DMS53 treated with DMSO at 0.1 percent for 48 hours (cell line): ENCODE measurements around the gene MTOR.

ENCODE experiments used
- DNase-seq: peaks from one replicate; lab custom pipeline; 2025; ENCODE audit not compliant: unreplicated experiment; lab: John Stamatoyannopoulos, UW

Gene MTOR

DNA sequence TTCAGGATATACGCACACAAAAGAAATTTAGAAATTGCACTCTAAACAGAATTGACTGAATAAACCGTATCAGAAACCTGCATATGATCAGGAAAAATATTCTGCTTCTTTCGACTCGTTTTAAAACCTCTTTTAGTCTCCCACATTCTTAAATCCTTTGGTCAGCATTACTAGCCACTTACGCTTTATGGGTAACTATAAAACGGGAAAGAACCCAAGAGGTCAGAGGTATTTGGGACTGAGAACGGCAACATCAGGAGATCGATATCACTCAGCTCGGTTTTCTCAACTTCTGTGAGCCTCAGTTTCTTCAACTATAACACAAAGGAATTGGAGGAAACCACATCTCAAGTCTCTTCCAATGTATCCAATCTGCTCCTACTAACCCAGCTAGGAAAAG, 109.6 kb downstream of the MTOR start:
- DNase-seq: no peak

DNA sequence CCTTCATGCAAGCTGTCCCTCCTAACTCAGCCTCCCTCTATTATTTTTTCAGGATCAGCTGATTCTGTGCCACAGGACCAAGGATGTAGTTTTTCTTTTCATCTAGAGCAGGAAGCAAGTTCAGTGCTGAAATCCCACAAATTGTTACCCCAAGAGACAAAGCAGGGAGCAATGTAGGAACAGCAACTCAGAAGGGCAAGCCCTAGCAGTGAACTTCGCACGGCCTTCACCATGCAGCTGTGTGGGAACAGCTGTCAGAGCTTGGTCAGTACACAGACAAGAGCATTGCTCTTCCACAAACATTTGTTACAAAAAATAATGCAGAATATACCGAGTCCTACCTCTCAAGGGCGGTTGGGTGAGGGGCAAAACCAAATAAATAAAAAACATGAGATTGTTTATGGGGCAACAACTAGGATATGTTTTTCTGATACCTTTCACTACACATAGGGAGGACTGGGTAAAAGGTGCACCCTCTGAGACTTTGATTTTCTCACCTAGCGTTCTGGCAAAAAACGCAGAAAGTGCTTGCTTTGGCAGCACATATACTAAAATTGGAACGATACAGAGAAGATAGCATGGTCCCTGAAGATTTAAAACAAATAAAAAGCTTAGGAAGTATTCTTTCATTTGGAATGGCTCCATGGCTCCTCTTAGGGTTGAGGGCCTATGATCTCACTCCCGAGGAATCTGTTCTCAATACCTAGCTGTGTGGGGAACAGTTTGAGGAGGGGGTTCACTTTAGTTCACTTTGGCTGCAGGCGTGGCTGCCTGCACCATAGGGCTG, 110.3 kb downstream of the MTOR start:
- no peak for DNase-seq

- DNase-seq: no peak
These were observed 111.2 kb downstream of the MTOR start for GRCh38 chr1:11151114-11151513.

GRCh38 chr1:11150326-11150725, 112.0 kb downstream of the MTOR start:
- DNase-seq: no peak

DNA sequence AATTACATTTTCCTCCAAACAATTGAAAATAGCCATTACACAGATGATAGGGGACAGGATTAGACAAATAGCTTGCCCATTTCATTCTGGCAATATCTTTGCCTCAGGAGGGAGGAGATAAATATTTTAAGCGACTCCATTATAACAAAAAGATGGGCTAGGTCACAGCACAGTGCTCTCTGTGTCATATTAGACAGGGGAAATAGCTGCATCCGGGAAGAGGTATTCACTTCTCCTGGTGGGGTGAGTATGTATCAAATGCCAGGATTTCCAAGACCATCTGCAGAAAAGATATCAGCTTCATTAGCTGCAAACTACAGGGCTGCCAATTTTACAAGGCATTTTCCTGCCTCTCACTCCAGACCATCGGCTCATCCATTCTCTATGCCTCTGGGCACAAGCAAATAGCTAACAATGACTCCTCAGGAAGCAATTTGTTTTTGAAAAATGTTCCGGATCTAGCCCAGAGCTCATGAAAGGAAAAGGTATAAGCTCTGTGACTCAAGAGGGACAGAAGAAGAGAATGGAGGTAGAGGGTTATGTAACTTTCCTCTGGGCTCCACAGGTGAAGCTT, 115.1 kb downstream of the MTOR start:
- no peak for DNase-seq

DNA sequence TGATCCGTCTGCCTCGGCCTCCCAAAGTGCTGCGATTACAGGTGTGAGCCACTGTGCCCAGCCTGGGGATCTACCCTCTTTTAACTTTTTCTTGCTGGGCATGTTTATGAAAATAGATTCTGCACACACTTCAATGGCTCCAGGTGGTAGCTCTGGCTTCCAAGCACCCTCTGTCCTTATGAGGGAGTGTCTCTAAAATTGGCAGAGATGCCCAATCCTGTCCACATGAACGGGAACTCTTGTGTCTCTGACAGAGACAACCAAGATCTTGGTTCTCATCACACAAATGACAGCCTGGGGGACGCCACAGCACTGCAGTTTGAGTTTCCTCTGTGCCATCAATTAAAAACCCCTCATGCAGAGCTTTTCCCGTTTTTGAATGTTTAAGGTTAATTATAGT, 116.6 kb downstream of the MTOR start:
- no peak for DNase-seq

- DNase-seq: no peak
These were observed 117.6 kb downstream of the MTOR start for GRCh38 chr1:11144570-11145256.

GRCh38 chr1:11143907-11144306, 118.4 kb downstream of the MTOR start:
- DNase-seq: no peak

DNA sequence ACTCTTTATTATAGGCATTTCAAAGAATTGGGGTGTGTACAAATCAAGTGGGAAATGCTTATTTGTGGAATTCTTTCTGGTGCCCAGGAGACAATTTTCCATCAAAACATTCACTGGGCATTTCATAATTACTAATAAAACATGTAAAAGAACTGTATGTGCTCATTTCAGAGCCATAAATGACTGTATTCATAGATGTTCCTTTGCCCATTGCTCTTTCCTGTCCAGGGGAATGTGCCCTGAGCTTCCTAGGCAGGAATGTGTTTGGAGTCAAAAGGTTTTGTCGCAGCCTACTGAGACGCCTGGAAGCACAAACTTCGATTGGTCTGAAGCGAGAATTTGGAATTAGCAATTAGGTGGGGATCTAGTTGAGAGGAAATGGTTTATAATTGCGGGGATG, 119.0 kb downstream of the MTOR start:
- no peak for DNase-seq

DNA sequence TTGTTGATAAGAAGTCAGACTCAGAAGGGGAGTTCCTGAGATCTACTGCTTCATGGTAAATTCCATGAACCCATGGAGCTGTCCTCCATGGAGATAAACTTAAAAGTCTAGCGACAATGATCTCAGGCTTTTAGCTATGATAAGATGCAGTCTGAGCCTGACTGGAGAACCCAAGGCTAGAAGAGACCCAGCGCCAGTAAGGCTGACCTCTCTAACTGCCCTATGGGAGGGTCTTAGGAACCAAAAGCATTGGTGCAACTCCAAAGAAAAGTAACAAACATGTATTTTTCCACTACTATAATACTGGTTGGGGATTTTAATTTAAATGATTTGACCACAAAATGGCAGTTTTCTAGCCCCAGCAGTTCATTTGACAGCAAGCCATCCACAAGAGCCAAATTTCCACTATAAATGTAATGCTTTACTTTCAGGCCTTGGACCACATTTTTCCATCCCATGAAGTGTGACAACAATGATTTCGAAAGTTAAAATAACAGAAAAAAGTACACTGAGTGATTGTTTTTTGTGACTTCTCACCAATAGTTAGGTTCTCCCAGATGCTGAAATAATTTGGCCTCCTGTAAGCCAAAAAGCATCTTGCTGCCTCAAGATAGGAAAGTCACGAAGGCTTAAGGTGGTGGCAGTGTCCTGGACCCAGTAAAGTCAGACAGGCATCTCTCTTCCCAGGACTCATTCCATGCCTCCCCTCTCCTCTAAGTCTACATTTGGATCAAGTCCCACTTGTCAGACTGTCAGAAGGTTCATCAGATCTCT, 119.5 kb downstream of the MTOR start:
- no peak for DNase-seq

DNA sequence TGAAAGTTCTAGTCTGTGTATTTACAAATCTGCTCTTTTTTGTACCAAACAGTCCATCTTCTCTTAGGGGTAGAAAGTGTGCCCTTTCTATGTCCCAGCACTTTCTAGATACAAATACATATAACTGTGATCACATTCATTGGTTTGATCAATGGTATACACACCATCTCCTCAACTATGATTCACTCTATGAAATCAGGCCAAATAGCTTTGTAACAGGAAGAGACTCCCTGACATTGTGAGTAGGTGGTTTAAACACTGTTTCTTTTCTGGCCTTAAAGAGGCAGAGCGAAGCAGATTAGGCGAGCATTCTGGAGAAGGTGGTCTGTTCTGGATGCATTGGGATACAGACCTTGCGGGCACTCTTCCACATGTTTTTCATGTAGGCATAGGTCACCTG, 123.4 kb downstream of the MTOR start:
- no peak for DNase-seq

DNA sequence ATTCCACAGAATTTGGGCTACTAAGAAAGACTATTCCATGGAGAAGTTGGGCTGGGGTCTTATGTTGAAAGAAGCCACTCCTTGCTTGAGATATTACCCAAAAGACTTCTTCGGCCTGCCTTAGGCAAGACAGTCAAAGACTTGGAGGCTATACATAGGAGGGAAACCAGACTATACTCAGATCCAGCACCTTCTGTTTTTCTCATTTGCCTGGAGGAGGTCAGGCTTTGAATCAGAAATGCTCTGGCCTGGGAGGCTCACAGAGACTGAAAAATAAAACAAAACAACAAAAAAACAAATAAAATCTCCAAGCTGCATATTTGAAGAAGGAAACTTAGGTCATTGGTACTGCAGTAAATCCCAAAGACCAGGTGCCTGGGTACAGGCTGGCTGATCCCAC, 124.3 kb downstream of the MTOR start:
- DNase-seq: no peak

- DNase-seq: no peak
These were observed 127.5 kb downstream of the MTOR start for GRCh38 chr1:11134898-11135266.

GRCh38 chr1:11134251-11134897, 128.0 kb downstream of the MTOR start:
- no peak for DNase-seq

DNA sequence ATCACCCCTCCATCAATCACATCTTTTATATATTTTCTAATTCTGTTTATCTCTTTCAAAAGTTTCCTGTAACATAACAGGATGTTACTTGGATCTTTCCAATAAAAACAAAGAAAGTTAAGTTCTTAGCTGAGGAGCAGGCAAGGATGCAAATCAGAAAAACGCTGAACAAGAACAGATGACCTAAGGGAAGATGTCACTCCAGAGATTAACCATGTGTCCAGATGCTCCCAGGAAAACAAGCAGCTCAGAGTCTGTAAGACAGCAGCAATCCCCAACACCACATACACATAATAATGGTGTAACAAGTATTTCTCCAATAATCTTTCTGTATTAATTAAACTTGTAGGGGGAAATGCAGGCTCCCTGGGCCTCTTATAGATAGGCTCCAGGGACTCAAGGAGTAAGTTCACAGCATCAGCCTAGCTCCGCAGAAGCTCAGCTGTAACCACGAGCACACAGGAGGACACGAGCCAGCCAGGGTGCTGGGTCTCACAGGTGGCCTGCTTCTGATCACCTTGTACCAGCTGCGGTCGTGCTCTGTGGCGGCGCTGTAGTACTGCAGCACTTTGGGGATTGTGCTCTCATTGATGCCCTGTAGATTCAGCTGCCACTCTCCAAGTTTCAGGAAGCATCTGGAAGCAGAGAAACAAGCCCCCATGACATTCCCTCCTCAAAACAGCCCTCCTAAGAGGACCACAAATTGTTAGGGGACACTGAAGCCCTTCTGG, 129.6 kb downstream of the MTOR start:
- no peak for DNase-seq

- DNase-seq: no peak
These were observed 130.5 kb downstream of the MTOR start for GRCh38 chr1:11131816-11132215.

GRCh38 chr1:11130406-11130805, 131.9 kb downstream of the MTOR start:
- DNase-seq: no peak

DNA sequence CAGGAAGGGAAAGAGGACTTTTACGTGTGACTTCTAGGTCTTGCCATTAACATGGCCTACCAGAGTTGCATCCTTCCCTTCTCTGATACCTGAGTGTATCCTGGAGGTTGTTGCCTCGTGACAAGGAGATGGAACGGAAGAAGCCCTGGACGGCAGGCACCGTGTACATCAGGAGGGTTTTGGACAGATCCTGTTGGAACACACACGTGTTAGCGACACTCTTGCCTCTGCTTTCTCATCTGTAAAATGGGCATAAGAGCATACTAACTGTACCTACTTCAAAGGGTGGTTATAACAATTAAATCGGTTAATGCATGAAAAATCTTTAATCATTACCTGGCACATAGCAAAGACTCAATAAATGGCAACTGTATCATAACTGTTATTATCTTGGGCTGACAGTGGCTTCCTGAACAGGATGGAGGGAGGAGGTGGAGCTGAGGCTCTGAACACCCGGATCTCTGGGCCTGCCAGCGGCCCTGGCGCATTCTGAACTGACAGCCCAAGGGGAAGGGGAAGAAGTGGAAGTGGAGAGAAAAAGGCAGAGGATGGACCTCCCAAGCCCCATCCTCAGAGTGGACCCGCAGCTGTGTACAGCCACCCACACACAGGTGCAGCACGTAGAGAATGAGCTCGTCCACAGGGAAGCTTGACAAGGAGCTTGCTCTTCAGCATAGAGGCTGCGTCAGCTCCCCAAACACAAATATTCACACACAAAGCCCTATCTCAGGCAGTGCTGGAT, 132.5 kb downstream of the MTOR start:
- no peak for DNase-seq

DNA sequence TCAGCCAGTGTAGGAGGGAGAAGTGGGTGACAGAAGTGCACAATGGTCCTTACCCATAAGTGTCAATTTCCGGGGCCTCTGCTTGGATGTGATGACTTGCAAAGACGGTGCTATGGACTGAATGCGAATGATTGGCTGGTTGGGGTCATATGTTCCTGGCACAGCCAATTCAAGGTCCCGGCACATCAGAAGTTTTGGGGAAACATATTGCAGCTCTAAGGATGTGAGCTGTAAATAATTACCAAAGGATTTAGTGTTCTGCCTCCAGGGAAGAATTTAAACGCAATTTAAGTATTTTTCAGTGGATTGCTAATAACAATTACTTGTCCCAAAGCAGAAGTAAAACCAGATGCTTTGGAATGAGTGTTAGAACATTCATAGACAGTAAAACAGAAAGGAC, 135.8 kb downstream of the MTOR start:
- no peak for DNase-seq

- DNase-seq: no peak
These were observed 136.4 kb downstream of the MTOR start for GRCh38 chr1:11125931-11126330.
